GM21515 (cell line): Measurements from ENCODE around the gene PRPF39.

Experiments
- ATAC-seq: cut with Tn5 transposase; IDR thresholded peaks from one replicate; pipeline ENCODE4 v1.9.1; 2021; ENCODE audit not compliant: unreplicated experiment

PRPF39 gene, protein sequence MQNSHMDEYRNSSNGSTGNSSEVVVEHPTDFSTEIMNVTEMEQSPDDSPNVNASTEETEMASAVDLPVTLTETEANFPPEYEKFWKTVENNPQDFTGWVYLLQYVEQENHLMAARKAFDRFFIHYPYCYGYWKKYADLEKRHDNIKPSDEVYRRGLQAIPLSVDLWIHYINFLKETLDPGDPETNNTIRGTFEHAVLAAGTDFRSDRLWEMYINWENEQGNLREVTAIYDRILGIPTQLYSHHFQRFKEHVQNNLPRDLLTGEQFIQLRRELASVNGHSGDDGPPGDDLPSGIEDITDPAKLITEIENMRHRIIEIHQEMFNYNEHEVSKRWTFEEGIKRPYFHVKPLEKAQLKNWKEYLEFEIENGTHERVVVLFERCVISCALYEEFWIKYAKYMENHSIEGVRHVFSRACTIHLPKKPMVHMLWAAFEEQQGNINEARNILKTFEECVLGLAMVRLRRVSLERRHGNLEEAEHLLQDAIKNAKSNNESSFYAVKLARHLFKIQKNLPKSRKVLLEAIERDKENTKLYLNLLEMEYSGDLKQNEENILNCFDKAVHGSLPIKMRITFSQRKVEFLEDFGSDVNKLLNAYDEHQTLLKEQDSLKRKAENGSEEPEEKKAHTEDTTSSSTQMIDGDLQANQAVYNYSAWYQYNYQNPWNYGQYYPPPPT

DNA sequence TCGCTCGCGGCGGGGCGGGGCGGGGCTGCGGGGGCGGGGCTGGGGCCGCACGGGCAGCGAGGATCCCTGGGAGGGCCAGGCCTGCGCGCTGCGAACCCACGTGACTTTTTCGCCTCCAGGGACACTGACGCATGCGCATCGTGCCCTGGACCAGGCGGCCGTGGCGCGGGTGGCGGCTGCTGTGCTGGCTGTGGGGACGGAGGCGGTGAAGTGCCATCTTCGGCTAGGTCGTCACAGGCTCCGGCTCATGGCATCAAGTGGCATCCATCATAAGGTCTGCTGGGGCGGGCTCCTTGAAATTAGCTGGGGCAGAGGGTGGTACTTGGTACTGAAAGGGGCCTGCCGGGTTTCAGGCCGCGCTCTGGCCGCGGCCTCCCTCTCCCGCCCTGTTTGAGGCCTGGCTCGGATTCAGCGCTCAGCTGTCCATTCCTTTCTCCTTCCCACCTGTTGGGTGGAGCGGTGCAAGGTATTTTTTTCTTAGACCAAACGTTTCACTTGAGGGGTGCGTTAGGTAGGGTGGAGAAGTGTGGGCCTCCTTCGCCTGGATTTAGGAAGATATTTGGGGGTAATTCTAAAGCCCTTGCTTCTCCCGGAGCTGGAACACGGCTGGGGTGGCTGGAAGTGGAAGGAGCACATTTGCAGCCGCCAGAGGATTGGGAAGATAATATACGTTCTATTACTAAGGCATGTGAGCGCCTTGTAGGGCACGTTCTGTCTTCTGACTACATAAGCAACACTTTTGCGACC, at the start of gene PRPF39:
Gene PRPF39 (plus strand): TSS at position 141 of the 747 bp plus-strand sequence. CDS start 11,124 bp downstream, outside the sequence.
- peak; percentile 84 for ATAC-seq

DNA sequence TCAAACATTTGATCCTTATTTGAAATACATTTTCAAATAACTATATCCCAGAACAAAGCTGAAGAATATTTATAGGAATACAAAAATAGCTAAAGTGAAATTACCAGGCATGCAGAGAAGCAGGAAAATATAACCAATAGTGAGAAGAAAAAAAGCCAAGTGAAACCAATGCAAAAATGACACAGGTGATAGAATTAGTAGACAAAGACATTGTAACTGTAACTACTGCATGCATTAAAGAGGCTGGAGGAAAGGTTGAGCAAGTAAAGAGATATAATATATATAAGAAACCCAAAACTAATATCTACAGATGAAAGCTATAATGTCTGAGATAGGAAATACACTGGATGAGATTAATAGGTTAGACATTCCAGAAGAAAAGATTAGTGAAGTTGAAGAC, 49.2 kb upstream of the PRPF39 start:
- no peak for ATAC-seq

DNA sequence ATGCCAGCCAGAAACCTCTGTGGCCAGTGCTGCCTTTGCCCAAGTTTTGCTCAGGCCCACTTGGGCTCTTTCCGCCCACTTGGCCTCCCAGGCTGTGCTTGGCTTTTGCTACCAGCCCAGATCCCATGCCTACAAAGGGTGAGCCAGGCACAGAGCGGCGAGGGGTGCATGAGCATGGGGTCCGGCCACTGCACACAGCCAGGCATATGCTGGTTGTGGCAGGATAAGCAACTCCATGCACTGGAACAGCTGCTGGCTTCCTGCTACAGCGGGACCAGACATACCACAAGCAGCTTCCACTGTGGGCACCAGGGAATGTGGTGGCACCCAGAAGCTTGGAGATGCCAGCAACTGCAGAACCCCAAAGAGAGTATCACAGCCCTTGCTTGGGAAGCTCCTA, 45.7 kb upstream of the PRPF39 start:
- no peak for ATAC-seq

DNA sequence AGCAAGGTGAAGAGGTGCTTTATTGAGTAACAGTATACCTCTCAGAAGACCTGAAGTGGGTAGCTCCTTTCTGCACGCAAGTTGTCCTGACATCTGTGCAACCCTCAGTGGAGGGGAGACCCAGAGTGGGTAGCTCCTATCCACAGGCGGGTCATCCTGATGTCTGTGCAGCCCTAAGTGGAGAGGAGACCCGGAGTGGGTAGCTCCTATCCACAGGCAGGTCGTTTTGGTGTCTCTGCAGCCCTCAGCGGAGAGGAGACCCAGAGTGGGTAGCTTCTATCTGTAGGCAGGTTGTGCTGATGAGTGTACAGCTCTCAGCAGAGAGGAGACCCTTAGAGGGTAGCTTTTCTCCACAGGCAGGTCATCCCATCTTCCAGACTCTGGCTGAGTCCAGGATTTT, 45.1 kb upstream of the PRPF39 start:
- no peak for ATAC-seq

DNA sequence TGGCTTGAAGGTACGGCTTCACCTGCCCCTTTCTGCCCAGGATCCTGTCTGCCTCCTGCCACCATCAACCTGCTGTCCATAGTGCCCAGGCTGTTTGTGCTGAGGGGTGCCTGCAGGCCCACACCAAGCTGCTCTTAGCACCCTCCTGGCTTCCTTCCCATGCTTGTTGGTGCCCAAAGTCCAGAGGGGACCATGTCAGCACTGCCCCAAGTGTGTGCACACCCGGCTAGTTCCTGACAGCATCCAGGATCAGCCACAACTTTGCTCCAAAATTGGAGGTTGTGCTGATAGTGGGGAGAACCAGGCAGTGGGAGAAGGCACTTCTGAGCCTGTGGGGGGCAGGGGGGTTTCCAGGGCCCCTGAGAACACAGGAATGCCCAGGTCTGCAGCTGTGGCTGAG, 44.5 kb upstream of the PRPF39 start:
- no peak for ATAC-seq

DNA sequence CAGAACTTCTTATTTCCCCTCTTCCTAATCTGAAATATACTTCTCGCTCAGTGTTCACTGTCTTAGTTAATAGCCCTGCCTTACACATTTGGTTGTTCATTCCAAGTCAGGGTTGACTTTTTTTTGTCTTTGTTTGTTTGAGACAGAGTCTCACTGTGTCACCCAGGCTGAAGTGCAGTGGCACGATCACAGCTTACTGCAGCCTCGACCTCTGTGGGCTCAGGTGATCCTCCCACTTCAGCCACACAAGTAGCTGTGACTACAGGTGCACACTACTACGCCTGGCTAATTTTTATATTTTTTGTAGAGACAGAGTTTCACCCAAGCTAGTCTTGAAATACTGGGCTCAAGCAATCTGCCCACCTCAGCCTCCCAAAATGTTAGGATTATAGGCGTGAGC, 42.3 kb upstream of the PRPF39 start:
- ATAC-seq = no peak

DNA sequence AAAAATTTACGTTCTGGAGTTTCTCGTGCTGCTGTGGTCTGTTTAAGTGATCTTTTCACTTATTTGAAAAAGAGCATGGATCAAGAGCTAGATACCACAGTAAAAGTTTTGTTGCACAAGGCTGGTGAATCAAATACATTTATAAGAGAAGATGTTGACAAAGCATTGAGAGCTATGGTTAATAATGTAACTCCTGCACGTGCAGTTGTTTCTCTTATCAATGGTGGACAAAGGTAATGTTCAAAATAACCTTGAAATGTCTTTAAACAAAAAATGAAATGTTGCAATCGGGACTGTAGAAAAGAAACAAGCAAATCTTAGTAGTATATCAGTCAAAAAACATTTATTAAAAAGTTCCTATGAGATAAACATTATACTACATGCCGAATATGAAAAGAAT, 39.3 kb upstream of the PRPF39 start:
- ATAC-seq = no peak

DNA sequence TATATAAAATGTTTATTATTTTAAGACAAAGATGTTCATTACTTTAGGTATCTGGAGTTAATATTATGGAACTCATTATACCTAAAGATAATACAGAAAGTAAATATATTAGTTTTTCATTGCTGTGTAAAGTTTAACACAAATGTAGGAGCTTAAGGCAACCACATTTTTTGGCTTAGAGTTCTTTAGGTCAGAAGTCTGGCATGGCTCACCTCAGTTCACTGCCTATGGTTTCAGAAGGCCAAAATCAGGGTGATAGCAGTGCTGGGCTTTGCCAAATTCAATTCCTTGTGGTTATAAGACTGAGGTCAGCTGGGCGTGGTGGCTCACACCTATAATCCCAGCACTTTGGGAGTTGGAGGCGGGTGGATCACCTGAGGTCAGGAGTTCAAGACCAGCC, 35.5 kb upstream of the PRPF39 start:
- no peak for ATAC-seq

DNA sequence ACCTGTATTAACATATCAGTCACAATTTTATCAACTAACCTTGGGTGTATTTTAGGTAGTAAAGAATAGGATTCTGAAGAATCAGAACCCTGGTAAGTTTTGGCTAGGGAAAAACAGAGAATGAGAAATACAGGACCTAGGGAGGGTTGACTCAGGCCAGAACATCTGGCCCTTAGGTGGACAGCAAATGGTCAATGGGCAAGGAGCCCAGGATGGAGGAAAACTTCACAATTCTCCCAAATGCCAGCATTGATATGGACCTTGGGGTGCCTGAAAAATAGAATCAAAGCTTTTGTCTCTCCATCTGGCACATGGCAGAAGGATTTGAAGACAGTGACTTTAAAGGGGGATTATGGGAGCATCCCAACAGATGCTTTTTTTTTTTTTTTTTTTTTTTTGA, 32.7 kb upstream of the PRPF39 start:
- no peak for ATAC-seq

DNA sequence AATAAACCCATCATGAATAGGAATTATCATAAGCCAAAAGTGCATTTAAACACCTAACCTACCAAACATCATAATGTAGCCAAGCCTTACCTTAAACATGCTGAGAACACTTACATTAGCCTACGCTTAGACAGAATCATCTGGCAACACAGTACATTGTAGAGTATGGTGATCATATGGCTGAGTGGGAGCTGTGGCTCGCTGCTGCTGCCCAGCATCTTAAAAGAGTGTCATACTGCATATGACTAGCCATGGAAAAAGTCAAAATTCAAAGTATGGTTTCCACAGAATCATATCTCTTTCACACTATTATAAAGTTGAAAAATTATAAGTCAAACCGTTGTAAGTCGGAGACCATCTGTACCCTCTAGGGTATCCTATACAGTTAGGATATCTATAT, 32.0 kb upstream of the PRPF39 start:
- ATAC-seq = no peak

DNA sequence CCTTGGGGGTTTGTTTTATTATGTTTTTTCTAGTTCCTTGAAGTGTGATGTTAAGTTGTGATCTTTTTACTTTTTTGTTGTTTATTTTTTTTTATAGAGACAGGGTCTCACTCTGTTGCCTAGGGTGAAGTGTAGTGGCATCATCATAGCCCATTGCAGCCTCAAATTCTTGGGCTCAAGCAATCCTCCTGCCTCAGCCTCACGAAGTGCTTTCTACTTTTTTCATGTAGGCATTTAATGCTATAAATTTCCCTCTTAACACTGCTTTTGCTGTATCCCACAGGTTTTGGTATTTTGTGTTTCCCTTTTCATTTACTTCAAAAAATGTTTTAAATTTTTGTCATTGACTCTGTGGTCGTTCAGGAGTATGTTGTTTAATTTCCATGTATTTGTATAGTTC, 26.6 kb upstream of the PRPF39 start:
- no peak for ATAC-seq

DNA sequence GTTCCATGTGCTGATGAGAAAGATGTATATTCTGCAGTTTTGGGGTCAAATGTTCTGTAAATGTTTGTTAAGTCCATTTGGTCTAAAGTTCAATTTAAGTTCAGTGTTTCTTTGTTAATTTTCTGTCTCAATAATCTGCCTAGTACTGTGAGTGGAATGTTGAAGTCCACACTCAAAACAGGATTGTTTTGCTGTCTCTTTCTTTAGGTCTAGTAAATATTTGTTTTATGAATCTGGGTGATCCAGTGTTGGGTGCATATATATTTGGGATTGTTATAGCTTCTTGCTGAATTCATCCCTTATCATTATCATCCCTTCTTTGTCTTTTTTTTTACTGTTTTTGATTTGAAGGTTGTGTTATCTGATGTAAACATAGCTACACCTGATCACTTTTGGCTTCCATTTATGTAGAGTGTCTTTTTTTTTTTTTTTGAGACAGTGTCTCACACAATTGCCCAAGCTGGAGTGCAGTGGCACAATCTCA, 26.0 kb upstream of the PRPF39 start:
- no peak for ATAC-seq

DNA sequence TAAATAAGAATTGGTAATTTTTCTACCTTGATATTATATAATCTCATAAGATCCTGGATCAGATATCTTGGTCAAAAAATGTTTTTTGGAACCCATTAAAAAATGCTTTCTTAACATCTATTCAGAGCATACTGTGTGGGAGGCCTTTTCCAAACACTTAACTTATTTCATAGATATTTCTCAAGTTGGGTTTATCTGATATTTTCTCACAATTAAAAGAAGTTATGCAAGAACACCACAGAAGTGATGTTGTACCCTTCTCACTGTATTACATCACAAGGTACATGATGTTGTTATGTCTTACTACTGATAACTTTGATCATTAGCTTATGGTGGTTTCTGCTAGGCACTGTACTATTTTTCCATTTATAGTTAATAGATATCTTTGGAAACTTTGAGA, 23.4 kb upstream of the PRPF39 start:
- no peak for ATAC-seq

DNA sequence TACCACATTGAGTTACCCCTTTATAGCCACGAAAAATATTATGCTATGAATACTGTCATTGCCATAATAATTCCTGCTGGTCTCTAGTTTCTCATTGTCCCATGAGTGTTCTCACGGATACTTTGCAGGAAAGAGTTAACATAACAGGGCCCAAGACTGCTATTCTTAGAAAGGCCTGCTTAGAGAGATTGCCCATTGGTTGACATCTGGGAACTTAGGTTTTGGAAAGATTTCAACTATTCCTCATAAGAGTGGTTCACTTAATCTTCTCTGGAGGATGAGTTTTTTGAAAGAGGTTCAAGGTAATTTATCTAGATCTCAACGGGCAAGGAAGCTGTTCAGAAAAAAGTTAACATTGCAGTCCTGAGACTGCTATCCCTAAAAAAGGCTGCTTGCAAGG, 18.4 kb upstream of the PRPF39 start:
- ATAC-seq = no peak

DNA sequence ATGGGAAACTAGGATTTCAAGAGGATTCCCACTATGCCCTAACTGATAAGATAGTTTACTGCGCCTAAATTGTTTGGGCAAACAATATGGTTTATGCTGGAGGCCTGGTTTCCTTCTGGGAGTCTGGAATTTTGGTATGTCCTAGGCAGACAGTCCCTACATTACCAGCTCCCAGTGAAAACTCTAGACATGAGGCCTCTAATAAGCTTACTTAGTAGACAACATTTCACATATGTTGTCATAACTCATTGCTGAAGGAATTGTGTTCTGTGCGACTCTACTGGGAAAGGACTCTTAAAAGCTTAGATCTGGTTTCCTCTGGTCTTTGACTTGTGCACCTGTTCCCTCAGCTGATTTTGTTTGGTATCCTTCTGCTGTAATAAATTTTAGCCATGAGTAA, 18.0 kb upstream of the PRPF39 start:
- ATAC-seq = no peak

DNA sequence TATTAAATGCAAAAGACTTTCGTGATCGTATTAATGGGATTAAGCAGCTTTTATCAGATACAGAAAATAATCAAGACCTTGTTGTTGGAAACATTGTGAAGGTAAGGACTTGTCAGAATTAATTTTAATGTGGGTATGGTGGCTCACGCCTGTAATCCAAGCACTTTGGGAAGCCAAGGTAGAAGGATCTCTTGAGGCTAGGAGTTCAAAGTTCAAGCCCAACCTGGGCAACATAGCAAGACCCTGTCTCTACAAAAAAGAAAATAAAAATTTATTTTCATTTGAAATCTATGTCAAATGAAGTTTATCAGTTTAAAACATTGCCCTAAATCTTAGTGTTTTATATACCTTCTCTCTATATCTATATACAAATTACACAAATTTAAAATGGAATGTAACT, 17.2 kb upstream of the PRPF39 start:
- no peak for ATAC-seq

DNA sequence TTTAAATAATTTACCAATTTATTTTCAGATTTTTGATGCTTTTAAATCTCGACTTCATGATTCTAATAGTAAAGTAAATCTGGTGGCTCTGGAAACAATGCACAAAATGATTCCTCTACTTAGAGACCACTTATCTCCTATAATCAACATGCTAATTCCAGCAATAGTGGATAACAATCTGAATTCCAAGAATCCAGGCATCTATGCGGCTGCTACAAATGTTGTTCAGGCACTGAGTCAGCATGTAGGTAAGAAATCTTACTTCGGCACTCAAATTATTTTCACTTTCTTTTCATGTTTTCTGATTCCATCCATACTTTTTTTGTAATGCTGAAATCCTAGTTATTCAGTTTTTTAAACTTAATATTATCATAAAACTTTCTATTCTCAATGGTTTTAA, 15.5 kb upstream of the PRPF39 start:
- no peak for ATAC-seq

DNA sequence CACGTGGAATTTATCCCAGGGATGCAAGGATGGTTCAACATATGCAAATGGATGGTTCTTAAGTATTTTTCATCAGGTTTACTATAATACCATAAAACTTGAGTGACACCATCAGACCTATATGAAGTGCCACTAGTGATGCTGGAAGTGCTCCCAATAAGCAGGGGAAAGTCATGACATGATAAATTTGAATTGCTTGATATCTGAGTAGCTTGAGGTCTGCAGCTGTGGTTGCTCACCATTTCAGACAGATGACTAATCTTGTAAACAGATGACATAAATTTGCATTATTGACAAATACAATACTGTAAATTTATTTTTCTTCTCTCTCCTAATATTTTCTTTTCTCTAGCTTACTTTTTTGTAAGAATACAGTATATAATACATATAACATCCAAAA, 13.7 kb upstream of the PRPF39 start:
- no peak for ATAC-seq

DNA sequence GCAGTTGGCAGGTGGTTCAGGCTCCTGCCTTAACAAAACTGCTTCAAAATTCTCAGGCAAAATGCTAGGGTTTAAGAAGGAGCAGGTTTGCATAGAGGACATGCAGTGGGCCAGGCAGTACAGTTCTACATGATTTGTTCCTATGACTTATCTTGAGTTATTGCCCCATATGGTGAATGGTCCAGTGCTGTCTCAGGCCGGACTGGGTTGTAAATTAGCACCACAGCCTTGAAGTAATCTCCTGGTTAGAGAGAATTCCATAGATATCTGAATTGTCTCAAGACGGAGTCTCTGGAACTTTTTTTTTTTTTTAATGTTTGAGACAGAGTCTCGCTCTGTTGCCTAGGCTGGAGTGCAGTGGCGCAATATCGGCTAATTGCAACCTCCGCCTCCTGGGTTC, 11.8 kb upstream of the PRPF39 start:
- no peak for ATAC-seq

DNA sequence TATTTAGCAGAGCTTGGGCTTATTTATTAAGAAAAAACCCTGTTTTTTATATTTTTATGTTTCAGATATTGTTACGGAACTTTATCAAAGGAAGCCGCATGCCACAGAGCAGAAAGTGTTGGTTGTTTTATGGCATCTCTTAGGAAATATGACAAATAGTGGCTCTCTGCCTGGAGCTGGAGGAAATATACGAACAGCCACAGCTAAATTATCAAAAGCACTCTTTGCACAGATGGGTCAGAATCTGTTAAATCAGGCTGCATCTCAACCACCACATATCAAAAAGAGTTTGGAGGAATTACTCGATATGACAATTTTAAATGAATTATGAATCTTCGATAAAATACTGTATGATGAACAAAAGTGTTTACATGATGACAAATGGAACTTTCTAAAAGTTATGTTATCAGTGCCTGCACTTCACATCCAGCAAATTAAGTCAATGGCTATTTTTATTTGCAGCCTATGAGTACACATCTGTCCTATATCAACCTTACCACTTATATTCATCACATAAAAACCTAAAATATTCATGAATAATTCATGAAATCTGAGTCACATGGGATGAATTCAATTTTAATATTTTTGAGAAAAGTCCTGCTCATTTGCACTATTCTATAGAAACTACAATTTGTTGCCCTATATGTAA, 10.6 kb upstream of the PRPF39 start:
- ATAC-seq = no peak

DNA sequence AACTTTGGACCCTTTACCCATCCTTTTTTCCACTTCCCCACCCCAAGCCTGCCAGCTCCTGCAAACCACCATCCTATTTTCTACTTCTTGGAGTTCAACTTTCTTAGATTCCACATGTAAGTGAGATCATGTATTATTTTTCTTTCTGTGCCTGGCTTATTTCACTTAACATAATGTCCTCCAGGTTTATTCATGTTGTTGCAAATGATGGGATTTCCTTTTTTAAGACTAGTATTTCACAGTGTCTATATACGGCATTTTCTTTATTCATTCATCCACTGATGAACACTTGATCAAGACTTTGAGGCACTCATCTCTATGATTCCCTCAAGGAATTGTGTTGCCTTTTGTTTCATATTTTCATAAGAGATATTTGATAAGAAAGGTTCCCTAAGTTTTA, 5.6 kb upstream of the PRPF39 start:
- no peak for ATAC-seq
